ENCODE results near the gene SUCLG2. TPM values are rescaled to one million over a fixed set of nuclear protein-coding genes. Genes with fewer than 3 reads are reported as not detected.

SUCLG2 gene
- polyA plus RNA-seq, 1 donor (not counting 4 experiments of a cell fraction or from before 2014, with no cell fraction given) = 26.7 TPM

DNA sequence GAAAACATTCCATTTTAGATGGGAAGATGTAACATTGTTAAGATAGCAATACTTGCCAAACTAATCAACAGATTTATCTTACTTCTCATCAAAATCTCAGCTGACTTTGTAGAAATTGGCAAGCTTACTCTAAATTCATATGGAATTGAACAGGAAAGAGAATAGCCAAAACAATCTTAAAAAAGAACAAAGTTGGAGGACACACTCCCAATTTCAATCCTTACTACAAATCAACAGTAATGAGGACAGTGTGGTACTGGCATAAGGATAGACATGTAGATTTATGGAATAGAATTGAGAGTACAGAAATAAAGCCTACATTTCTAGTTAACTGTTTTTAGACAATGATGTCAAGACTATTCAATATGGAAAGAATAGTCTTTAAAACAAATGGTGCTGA, 308.3 kb downstream of the SUCLG2 start:
- dilution Hi-C loops (cut with MboI; ENCODE audit: extremely low pct_ligation_motif_present, low sequenced_read_pairs) = no loop called here
- no peak for DNase-seq (ENCODE audit: low read depth, low spot score)
- Histone ChIP-seq H3K9me3 (ENCODE audit: control insufficient read depth, low read depth, low read length) (no peaks in the 10 kb centered on the region), H3K36me3 (ENCODE audit: control insufficient read depth in 2 of 2, extremely low read depth in 1 of 2, insufficient read depth in 2 of 2, low read length in 2 of 2) (no peaks in the 10 kb centered on the region), H3K27me3 (ENCODE audit: control insufficient read depth, extremely low read depth, insufficient read depth, low read length) (no peaks in the 10 kb centered on the region), H3K4me1 (ENCODE audit: control insufficient read depth, extremely low read depth, insufficient read depth, low read length) (no peaks in the 10 kb centered on the region), H3K9me1 (ENCODE audit: control insufficient read depth, extremely low read depth, insufficient read depth, low read length) (no peaks in the 10 kb centered on the region), H3K9ac (ENCODE audit: control insufficient read depth, extremely low read depth, insufficient read depth, low read length) (no peak overlapping the region), H2AFZ (ENCODE audit: control insufficient read depth, low read length) (no peak overlapping the region), H3K4me2 (ENCODE audit: control insufficient read depth, extremely low read depth, insufficient read depth, low read depth, low read length) (no peak overlapping the region), H3K4me3 (ENCODE audit: control insufficient read depth in 2 of 3, extremely low read depth in 1 of 3, insufficient read depth in 2 of 3, low read depth in 1 of 3, low read length in 3 of 3) (no peak overlapping the region), H4K20me1 (ENCODE audit: control insufficient read depth, extremely low read depth, insufficient read depth, low read length) (no peaks in the 10 kb centered on the region), H3K79me2 (ENCODE audit: control insufficient read depth, insufficient read depth, low read length) (no peaks in the 10 kb centered on the region), H3K27ac (ENCODE audit: control insufficient read depth, insufficient read depth, low read length) (no peak overlapping the region)
- no peak for TF ChIP-seq EZH2 (IDR thresholded peaks at IDR 0.05; ENCODE audit: low read length)
- TF ChIP-seq, protein P1, sequence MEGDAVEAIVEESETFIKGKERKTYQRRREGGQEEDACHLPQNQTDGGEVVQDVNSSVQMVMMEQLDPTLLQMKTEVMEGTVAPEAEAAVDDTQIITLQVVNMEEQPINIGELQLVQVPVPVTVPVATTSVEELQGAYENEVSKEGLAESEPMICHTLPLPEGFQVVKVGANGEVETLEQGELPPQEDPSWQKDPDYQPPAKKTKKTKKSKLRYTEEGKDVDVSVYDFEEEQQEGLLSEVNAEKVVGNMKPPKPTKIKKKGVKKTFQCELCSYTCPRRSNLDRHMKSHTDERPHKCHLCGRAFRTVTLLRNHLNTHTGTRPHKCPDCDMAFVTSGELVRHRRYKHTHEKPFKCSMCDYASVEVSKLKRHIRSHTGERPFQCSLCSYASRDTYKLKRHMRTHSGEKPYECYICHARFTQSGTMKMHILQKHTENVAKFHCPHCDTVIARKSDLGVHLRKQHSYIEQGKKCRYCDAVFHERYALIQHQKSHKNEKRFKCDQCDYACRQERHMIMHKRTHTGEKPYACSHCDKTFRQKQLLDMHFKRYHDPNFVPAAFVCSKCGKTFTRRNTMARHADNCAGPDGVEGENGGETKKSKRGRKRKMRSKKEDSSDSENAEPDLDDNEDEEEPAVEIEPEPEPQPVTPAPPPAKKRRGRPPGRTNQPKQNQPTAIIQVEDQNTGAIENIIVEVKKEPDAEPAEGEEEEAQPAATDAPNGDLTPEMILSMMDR (optimal IDR thresholded peaks at IDR 0.05 in 1 of 3, IDR thresholded peaks at IDR 0.05 in 1 of 3, conservative IDR thresholded peaks at IDR 0.05 in 1 of 3; ENCODE audit: extremely low read depth in 1 of 3, insufficient read depth in 2 of 3, low read length in 3 of 3) = no peak
- no peak for FAIRE-seq

DNA sequence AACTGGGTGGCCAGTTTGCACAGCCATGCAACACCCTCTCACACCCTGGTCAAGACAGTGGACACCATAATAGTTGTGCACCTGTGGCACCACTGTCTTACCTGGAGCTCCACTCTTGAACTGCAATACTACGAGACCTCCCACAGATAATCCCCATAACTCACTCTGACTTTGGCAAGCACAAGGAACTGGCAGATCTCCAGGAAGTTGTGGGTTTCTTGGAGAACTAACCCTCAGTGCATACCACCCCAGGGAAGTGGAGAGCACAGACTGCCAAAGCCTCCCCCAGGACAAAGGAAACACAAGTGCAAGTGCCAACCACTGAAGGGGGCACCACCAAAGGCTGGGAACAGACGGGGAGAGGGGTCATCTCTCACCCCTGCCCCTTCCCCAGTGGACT, 318.6 kb downstream of the SUCLG2 start:
- no peaks in the 10 kb centered on the region for H3K9me1 ChIP-seq (ENCODE audit: control insufficient read depth, extremely low read depth, insufficient read depth, low read length)
- no peak for DNase-seq (ENCODE audit: low read depth, low spot score)
- H3K27ac ChIP-seq (ENCODE audit: control insufficient read depth, insufficient read depth, low read length) = no peak overlapping the region
- no peak overlapping the region for H3K9ac ChIP-seq (ENCODE audit: control insufficient read depth, extremely low read depth, insufficient read depth, low read length)
- H3K4me3 ChIP-seq (ENCODE audit: control insufficient read depth in 2 of 3, extremely low read depth in 1 of 3, insufficient read depth in 2 of 3, low read depth in 1 of 3, low read length in 3 of 3) = no peak overlapping the region
- TF ChIP-seq, protein P1 (optimal IDR thresholded peaks at IDR 0.05 in 1 of 3, IDR thresholded peaks at IDR 0.05 in 1 of 3, conservative IDR thresholded peaks at IDR 0.05 in 1 of 3; ENCODE audit: extremely low read depth in 1 of 3, insufficient read depth in 2 of 3, low read length in 3 of 3) = no peak
- TF ChIP-seq EZH2 (IDR thresholded peaks at IDR 0.05; ENCODE audit: low read length) = no peak
- H3K79me2 ChIP-seq (ENCODE audit: control insufficient read depth, insufficient read depth, low read length) = no peaks in the 10 kb centered on the region
- dilution Hi-C loops (cut with MboI; ENCODE audit: extremely low pct_ligation_motif_present, low sequenced_read_pairs) = no loop called here
- no peaks in the 10 kb centered on the region for H3K9me3 ChIP-seq (ENCODE audit: control insufficient read depth, low read depth, low read length)
- no peaks in the 10 kb centered on the region for H3K27me3 ChIP-seq (ENCODE audit: control insufficient read depth, extremely low read depth, insufficient read depth, low read length)
- H2AFZ ChIP-seq (ENCODE audit: control insufficient read depth, low read length) = no peak overlapping the region
- no peak overlapping the region for H3K4me2 ChIP-seq (ENCODE audit: control insufficient read depth, extremely low read depth, insufficient read depth, low read depth, low read length)
- no peak for FAIRE-seq
- H3K4me1 ChIP-seq (ENCODE audit: control insufficient read depth, extremely low read depth, insufficient read depth, low read length) = no peaks in the 10 kb centered on the region
- no peaks in the 10 kb centered on the region for H3K36me3 ChIP-seq (ENCODE audit: control insufficient read depth in 2 of 2, extremely low read depth in 1 of 2, insufficient read depth in 2 of 2, low read length in 2 of 2)
- H4K20me1 ChIP-seq (ENCODE audit: control insufficient read depth, extremely low read depth, insufficient read depth, low read length) = no peaks in the 10 kb centered on the region
